ENCODE measurements around the gene ATG9A. TPM values are rescaled to one million over a fixed set of nuclear protein-coding genes. Genes with fewer than 3 reads are reported as not detected.
A peak's percentile ranks its signal among the peaks of the same experiment; 100 is the strongest.
"Not testable (repeated sequence)": the region's sequence is repeated elsewhere in the genome, so short reads cannot be mapped to it uniquely, and the experiment has no call there.

Gene ATG9A
- 29.4 and 43.3 TPM in 2 replicates for total RNA-seq

GRCh38 chr2:219229305-219230058, at the start of gene ATG9A, which contains the start of gene ANKZF1:
Gene ATG9A (minus strand): TSS chr2:219229636. CDS start chr2:219228024, 1,612 bp downstream.
Gene ANKZF1 (plus strand): TSS chr2:219229806. CDS start chr2:219230258, 452 bp downstream.
- DNase-seq (ENCODE audit: low read depth in 2 of 2) = peak; percentile 99

DNA sequence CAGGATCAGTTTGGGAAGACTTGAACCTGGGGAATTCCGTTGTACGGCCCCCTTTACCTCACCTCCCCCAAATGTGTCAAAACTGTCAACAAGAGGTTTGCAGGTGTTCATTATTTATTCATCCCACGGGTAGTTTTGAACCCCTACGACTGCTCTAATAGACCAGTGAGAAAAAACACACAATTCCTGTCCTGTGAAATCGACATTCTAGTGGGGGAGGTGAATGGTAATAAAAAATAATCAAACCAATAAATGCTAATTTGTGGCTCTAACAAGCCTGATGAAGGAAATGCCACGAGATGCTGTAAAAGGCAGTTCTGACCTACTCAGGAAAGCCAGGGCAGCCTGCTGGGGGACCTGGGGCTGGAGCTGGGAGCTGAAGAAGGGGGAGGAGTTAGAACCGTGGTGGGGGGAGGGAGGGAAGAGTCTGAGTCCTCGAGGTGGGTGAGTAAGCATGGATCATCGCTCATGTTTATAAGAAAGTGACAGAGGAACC, 49.3 kb upstream of the ATG9A start:
- DNase-seq (ENCODE audit: low read depth in 2 of 2) = no peak

GRCh38 chr2:219277703-219278654, 48.5 kb upstream of the ATG9A start:
- peak; percentile 67 to 68 for DNase-seq (ENCODE audit: low read depth in 2 of 2)

DNA sequence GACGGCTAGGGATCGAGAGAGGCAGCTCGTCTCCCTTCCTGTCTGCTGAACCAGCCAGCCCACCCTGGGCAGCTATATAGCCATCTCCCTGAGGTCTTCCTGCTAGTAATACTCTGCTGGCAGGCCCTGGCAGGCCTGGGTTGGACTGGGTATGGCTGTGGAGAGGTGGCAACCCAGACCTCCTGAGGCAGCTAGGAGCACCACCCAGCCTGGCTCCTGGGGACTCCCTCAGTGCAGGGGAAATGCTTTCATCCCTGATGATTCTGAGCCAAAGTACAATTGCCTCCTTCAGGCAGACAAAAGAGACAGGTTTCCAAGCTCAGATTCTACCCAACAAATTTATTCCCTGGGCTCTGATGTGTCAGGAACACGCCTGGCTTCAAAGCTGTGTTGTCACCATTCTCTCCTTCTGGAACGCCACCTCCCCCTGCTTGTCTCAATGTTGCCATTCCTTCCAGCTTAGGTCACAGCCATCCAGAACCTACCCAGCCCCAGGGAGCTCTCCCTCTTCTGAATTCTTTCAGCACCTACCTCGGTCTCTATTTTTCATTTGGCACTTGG, 45.0 kb upstream of the ATG9A start:
- peak in 1 of 2 donors; percentile 29 for DNase-seq (ENCODE audit: low read depth in 2 of 2)

DNA sequence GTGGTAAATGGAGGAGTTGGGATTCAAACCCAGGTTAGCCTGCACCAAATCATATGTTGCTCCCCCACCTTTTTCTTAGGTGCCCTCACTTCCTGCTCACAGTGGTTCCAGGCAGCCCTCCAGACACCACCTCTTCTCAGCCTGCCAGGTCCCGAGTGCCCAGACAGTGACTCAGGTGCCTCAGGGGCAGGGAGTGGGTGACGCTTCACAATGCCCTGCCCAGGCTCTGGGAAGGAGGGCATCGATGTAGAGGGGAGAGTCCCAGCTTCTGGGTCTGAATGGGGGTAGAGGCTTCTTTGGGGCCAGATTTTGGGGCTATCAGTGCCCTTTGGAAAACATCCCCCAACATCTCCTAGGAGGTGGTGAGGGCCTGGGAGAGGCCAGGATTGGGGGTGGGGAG, 44.5 kb upstream of the ATG9A start:
- DNase-seq (ENCODE audit: low read depth in 2 of 2) = no peak

DNA sequence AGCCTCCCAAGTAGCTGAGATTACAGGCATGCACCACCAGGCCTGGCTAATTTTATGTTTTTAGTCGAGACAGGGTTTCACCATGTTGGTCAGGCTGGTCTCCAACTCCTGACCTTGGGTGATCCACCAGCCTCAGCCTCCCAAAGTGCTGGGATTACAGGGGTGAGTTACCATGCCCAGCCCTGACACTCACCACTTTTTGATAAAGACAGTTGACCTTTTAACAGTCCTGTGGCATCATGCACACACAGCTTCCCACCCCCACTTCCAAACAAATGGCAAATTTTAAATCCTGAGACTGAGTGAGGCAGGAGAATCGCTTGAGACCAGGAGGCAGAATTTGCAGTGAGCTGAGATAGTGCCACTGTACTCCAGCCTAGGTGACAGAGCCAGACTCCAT, 43.6 kb upstream of the ATG9A start:
- DNase-seq (ENCODE audit: low read depth in 2 of 2) = no peak

GRCh38 chr2:219272356-219272755, 42.9 kb upstream of the ATG9A start:
- no peak for DNase-seq (ENCODE audit: low read depth in 2 of 2)

- no peak for DNase-seq (ENCODE audit: low read depth in 2 of 2)
These were observed 41.6 kb upstream of the ATG9A start for GRCh38 chr2:219271021-219271420.

GRCh38 chr2:219270055-219270372, 40.6 kb upstream of the ATG9A start:
- DNase-seq (ENCODE audit: low read depth in 2 of 2) = no peak

DNA sequence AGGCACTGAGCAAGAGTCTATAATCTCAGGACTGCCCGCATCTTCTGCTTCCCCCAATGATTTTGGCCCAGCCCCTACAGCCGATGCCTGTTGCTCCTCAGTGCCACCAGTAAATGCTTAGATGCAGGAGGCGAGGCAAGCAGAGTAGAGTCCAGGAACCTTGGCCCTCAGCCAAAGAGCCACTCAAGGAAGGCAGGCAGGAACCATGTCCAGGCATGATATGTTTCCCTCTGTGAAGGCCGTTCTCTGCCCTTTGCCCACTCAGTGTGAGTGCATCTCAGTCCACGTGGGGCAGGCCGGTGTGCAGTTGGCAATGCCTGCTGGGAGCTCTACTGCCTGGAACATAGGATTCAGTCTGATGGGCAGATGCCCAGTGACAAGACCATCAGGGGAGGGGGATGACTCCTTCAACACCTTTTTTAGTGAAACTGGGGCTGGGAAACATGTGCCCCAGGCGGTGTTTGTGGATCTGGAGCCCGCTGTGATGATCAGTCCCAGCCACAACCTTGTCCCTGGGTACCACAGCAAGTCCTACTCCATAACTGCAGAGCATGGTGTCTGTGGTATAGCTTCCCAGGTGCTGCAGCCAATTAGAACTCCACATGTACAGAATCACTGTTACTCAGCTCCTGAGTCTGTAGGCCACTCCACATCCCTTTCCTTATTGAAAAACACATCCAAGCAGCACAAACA, 40.1 kb upstream of the ATG9A start:
- DNase-seq (ENCODE audit: low read depth in 2 of 2) = no peak

DNA sequence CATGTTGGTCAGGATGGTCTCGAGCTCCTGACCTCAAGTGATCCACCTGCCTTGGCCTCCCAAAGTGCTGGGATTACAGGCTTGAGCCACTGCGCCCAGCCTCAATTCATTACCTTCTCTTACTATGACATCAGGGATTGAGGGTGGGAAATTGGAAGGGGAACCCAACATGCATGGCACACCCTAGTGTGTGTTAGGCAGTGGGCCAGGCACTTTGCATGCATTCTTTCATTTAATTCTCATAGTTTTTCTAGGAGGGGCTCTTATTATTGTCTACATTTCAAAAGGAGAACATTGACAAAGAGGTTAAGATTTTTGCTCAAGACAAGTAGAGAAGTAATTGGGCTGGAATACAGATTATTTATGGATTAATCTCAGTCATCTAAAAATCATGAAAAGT, 38.9 kb upstream of the ATG9A start:
- DNase-seq (ENCODE audit: low read depth in 2 of 2) = no peak

DNA sequence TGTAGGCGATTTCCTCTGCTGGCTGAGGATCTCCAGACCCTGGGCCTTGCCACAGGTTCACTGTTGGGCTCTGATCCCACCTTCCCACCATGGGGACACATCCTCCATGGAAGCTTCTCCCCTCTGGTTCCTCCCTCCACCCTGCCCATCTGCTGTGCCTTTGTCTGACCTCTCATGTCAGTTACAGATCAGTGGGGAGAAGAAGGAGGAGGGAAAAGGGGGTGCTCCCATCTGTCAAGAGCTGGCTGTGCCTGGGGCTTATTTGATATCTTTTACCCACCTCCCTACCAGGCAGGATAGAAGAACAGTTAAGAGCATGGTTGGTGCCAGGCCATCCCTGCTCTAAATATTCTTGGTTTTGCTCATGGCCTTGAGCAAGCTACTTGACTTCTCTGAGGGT, 37.5 kb upstream of the ATG9A start:
- DNase-seq (ENCODE audit: low read depth in 2 of 2) = no peak

- DNase-seq (ENCODE audit: low read depth in 2 of 2) = no peak
These were observed 36.8 kb upstream of the ATG9A start for GRCh38 chr2:219266232-219266631.

GRCh38 chr2:219261024-219261855, 31.8 kb upstream of the ATG9A start:
- DNase-seq (ENCODE audit: low read depth in 2 of 2) = no peak

DNA sequence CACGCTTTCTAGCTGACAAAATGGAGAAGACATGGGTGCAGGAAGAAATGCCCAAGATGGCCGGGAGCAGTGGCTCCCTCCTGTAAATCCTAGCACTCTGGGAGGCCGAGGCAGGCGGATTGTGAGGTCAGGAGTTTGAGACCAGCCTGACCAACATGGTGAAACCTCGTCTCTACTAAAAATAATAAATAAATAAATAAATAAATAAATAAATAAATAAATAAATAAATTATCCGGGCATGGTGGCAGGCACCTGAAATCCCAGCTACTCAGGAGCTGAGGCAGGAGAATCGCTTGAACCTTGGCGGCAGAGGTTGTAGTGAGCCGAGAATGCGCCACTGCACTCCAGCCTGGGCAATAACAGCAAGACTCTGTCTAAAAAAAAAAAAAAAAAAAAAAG, 29.5 kb upstream of the ATG9A start:
- not testable (repeated sequence) for DNase-seq (ENCODE audit: low read depth in 2 of 2)

DNA sequence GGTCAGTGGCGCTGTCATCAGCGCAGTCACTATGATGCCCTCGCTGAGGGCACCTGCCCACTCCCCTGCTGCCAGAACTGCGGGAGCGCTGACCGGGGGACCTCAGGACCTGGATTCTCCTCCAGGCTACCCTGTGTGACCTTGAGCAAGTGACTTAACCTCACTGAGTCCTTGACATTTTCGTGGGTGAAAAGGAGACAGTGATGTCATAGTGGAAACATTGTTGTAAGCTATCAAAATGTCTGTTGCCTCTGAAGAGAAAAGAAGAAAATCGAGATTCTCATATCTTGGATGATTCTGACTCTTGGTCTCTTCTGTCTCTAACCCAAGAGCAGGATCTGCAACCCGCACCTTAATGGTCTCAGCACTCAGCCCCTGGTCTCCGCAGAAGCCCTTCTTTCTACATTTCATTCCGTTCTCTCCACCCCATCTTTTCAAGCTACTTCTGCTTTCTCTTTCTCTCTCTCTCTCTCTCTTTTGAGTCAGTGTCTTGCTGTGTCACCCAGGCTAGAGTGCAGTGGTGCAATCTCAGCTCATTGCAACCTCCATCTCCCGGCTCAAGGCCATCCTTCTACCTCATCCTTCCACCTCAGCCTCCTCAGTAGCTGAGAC, 25.3 kb upstream of the ATG9A start:
- DNase-seq (ENCODE audit: low read depth in 2 of 2) = no peak

DNA sequence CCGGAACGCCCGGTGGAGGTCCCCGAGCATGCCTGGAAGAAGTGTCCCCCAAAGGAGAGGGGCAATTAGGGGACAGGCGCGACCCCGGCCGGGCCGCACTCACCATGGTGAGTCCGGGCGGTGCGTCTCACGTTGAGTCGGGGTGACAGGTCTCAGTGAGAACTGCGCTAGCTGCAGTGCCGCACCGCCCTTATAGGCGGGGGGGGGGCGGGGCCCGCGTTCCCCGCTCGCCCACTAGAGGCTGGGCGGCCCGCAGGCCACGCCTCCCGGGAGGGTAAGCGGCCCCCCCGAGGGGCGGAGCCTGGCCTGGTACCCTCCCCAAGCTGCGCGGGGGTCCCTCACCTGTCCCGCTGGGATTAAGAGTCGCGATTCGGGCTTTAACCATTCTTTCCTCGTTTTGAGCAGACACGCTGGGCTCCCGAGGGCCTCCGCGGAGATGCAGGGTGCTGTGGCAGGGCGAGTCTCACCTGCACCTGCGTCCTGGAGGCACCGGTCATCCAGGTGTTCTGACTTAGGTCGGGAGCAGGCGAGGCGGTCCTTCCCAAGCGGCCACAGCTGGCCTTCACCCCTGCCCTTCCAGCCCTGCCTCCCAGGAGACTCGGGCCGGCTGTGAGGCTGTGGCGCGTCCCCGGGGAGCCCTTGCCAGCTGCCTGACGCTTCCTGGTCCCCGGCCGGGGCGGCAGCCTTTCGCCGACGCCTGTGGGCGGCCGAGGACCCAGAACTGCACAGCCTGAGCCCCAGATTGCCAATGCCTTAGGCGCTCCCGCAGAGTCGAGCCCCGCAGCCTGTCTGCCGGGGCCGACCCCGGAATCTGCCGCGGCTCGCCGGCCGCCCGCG, 24.5 kb upstream of the ATG9A start, which contains the start of gene TUBA4A:
Gene TUBA4A (minus strand): TSS at position 166 of the 837 bp plus-strand sequence. CDS start 60 bp downstream, at position 106.
- DNase-seq (ENCODE audit: low read depth in 2 of 2) = peak; percentile 71 to 79

- peak; percentile 12 to 19 for DNase-seq (ENCODE audit: low read depth in 2 of 2)
These were observed 23.7 kb upstream of the ATG9A start, which contains the start of gene TUBA4B for GRCh38 chr2:219252900-219253752. Gene TUBA4B (plus strand): TSS chr2:219253243. CDS start chr2:219253408, 165 bp downstream.
